ACHN (cell line): ENCODE results near the gene ALG12.

Source experiments
- DNase-seq: peaks from one replicate; pipeline ENCODE4 v3.0.0-alpha.2; 2015
- in situ Hi-C: cut with HindIII; loops from 2 replicates; pipeline ENCODE4 v1.10.0; 2017; ENCODE audit warnings: low sequenced_read_pairs, low pct_ligation_motif_present, low pct_unique_long_range_greater_than_20kb

ALG12 gene

DNA sequence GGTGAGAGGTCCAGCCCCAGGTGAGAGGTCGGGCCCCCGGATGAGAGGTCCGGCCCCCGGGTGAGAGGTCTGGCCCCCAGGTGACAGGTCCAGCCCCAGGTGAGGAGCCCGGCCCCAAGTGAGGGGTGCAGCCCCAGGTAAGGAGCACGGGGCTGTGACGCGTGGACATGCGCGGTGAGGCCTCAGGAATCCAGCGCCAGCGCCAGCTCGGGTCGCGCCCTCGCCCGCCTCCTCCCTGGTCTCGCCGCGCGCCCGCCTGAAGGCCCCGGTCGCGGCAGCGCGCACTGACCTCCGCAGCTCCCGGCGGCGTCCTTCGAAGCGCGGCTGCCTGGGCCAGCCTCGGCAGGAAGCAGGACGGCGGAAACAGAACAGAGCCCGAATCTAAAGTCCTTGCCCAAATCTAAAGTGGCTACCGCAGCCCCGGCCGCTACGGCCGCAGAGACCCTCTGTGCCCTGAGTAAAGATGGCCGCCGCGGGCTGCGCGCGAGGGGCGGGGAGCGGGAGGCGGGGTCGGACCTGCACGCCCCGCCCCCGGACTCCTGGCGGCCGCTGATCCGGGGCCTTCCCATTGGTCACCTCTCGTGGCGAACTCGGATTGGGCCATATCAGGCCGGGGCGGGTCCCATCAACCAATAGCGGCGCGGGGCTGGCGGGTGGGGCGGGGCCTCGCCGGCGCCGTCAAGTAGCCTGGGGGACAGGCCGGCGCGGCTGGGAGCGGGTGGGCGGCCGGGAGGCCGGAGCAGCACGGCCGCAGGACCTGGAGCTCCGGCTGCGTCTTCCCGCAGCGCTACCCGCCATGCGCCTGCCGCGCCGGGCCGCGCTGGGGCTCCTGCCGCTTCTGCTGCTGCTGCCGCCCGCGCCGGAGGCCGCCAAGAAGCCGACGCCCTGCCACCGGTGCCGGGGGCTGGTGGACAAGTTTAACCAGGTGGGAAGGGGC lies at the start of gene ALG12, which contains the start of gene CRELD2:
ALG12 (minus strand) TSS at position 465 of the 937 bp plus-strand sequence. CDS start 4,673 bp downstream, outside the sequence.
CRELD2 (plus strand) TSS at position 661 of the 937 bp plus-strand sequence; CDS start at position 797, 136 bp downstream.
- DNase-seq = peak; percentile 91
- in situ Hi-C loops = no loop called here

DNA sequence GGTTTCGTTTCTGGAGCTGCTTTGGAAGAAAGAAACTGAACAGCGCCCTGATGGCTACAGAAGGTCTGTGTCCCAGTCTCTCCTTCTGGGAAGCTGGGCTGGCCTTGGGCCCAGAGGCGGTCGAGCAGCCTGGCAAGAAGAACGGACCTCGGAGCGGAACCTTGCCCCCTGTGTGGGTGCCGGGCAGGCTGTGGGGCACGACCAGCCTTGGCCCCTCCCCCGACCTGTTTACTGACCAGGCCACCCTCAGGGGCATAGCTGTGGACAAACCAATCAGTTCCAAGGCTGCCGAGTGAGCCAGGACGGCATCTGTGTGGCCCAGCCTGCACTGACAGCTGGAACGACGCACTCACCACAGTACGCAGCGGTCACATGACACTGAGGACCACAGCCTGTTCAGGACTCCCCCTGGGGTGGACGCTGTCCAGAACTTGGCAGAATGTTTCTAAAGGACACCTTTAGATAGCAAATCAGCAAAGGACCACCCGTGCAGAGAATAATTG lies 49.5 kb upstream of the ALG12 start:
- no peak for DNase-seq
- in situ Hi-C loops = no loop called here

DNA sequence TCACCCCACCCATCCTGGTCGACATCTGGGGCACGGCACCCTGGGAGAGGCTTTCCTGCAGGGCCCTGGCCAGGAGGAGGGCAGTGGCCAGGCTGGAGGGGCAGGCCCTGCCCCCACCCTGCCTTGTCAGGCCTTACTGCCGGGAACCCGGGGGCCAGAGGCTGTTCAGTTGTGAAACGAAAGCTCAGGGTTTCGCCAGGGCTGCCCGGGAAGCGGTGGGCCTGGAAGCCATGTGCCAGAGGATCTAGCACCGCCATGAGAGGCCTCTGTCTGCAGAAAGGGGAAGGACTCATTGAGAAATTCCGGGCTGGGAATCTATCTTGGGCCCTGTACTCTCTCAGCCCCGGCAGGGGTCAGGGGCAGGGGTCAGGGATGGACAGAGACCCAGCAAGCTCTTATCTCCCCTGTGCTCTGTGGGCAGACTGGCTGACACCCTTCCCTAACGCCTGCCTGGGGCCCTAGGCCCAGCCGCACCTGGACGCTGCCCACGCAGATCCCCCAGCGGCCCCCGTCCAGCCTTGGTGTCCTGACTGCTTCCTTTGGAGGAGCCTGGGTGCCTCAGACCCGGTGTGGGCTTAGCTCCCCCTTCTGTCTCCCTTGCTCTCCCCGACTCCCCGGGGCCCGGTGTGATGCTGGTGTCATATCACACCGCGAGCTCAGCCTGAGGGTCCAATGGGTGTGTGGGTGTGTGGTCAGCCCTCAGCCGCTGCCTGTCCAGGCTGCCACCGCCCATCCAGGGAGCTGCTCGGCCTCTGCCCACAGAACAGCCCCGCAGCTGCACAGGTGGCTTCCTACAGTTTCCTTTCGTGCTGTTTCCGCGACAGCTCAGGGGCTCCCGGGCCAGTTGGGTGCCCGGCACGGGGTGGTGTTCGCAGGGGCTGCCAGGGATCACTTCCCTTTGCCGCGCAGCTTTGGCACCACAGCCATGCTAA lies 48.8 kb upstream of the ALG12 start:
- in situ Hi-C loops = no loop called here
- DNase-seq = no peak

GRCh38 chr22:49966041-49966773 lies 48.0 kb upstream of the ALG12 start:
- no peak for DNase-seq
- in situ Hi-C loops = no loop called here

GRCh38 chr22:49965091-49966040 lies 47.1 kb upstream of the ALG12 start:
- DNase-seq = no peak
- in situ Hi-C loops = no loop called here

DNA sequence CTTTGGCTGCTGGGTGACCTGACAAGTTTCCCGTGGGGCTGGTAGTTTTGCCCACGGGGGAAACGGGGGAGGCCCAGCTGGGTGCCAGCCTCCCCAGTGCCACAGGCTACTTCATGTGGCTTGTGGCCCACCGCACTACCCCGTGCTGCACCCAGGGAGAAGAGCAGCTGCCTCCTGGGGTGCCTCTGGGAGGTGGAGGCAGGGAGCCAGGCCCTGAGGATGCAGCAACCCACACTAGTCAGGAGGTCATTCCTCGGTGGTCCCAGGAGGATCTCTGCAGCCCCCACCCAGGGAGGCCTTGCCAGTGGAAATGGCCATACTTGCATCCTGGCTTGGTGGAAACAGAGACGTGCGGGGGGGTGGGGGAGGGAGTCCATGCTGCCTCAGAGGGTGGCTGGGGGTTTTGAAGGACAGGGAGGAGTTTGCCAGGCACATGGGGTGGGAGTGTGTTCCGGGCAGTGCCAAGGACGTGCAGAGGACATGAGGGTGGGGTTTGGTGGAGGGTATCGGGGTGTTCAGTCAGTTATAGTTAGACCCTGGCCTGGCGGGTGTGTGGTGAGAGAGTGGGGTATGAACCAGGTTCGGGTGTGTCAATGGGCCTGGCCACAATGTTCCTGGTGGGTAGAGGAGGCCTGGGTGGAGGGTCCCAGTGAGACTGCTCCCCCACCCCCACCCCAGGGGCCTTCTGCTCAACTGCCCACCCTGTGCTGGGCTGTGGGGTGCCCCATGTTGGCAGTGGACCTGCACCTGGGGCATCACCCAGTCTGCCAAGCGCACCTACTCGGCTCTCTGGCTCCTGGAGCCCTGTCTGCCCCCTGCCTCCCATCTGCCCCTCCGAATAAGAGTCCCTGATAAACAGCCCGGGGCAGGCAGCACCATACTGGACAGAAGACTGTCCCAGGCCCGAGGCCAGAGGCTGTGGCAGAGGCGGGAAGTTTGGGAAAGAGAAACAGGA lies 46.2 kb upstream of the ALG12 start:
- in situ Hi-C loops = no loop called here
- DNase-seq = no peak

DNA sequence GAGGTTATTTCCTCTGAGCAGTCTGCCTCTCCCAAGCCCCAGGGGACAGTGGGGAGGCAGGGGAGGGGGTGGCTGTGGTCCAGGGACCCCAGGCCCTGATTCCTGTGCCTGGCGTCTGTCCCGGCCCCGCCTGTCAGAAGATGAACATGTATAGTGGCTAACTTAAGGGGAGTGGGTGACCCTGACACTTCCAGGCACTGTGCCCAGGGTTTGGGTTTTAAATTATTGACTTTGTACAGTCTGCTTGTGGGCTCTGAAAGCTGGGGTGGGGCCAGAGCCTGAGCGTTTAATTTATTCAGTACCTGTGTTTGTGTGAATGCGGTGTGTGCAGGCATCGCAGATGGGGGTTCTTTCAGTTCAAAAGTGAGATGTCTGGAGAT lies 45.4 kb upstream of the ALG12 start:
- DNase-seq = no peak
- in situ Hi-C loops = no loop called here

- DNase-seq = no peak
- in situ Hi-C loops = no loop called here
These were observed 44.8 kb upstream of the ALG12 start for GRCh38 chr22:49962751-49963646.

DNA sequence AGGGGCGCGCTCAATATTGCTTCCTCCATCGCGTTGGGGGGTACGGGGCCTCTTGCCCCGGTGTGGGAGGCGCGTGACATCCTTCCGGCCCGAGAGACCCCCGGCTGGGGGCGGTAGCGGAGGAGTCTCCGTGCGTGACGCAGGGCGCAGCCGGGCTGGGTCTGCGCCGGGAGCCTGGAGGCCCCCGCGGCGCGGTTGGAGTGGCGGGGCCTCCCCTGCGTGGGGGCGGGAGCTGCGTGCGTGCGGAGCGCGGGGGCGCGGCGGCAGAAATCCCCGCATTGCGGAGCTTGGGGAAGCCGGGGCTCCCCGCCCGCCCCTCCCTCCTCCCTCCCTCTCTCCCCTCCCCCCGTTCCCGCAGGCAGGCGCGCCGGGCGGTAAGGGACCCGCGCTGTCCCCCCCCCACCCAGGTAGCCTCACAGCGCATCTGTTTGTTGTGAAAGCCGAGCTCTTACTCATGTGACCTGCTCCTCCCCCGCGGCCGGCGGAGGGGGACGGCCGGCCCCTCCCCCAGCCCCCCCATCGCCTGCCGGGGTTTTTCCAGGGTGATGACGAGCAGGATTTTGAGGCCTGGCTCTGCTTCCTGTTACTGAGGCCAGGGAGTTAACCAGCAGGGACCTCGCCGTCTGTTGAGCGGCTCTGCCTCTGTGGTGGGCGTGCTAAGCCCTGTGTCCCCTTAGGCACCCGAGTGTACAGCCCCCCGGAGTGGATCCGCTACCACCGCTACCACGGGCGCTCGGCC lies 43.9 kb upstream of the ALG12 start:
- peak; percentile 83 for DNase-seq
- in situ Hi-C loops = no loop called here

- DNase-seq = no peak
- in situ Hi-C loops = no loop called here
These were observed 43.4 kb upstream of the ALG12 start for GRCh38 chr22:49961601-49962011.

DNA sequence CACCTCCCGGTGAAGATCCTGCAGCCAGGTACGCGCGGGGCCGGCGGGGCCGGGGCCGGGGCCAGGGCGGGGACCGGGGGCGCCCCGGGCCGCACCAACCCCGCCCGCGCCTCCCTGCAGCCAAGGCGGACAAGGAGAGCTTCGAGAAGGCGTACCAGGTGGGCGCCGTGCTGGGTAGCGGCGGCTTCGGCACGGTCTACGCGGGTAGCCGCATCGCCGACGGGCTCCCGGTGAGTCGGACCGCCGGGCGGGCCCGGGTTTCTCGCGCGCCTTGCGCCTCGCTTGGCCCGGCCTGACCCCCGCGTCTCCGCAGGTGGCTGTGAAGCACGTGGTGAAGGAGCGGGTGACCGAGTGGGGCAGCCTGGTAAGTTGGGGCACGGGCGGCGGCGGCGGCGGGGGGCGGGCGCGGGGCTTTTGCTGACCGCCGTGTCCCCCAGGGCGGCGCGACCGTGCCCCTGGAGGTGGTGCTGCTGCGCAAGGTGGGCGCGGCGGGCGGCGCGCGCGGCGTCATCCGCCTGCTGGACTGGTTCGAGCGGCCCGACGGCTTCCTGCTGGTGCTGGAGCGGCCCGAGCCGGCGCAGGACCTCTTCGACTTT lies 42.9 kb upstream of the ALG12 start:
- no peak for DNase-seq

GRCh38 chr22:49960159-49961004 lies 42.1 kb upstream of the ALG12 start, which contains the start of gene PIM3:
PIM3 (plus strand) TSS chr22:49960772; CDS start chr22:49960948, 176 bp downstream.
- in situ Hi-C loops = no loop called here
- peak; percentile 95 for DNase-seq

More for the DNA sequence above, 42.9 kb upstream of the ALG12 start:
- in situ Hi-C loops = no loop called here

DNA sequence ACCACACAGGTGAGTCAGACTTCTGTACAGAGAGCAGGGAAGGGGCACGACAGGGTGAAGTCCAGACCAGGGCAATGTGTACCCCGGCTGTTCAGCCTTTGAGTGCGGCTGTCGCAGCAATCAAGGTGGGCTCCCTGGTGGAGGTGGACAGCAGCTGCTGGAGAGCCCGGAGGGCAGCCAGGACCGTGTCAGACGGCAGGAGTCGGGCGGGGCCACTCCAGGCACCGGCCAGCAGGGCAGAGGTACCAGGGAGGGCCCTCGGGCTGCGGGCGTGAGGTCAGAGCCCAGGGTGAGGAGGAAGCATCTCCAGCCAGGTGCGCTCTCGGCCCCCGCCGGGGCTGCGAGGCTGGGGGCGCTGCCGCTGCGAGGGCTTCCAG lies 41.5 kb upstream of the ALG12 start:
- in situ Hi-C loops = no loop called here
- DNase-seq = peak; percentile 44
